Esophagus muscularis mucosa (tissue), 4 donors: Measurements from ENCODE around the gene CRACDL.

ENCODE experiments used
- EP300 ChIP-seq: sonication (generic); formaldehyde crosslinking; IDR thresholded peaks from one replicate; pipeline ENCODE4 v1.6.1; 2017; ENCODE audit warnings: antibody characterized with exemption
- POLR2A ChIP-seq: fragments of 450-650 bp; IDR thresholded peaks from one replicate; pipeline ENCODE4 v1.6.1; 2017; ENCODE audit warnings: antibody characterized with exemption, moderate library complexity, mild to moderate bottlenecking, low read depth
- POLR2AphosphoS5 ChIP-seq, 2 donors: sonication (generic); formaldehyde crosslinking; IDR thresholded peaks; one replicate each; pipeline ENCODE4 v1.6.1; 2017; ENCODE audit warnings: antibody characterized with exemption in 2 of 2
- TF ChIP-seq, protein P1 (sequence below), 3 experiments: fragments of 200-600 bp in 2 of 3; fragments of 450-650 bp in 1 of 3; sonication (generic) in 2 of 3; IDR thresholded peaks; one replicate each; pipeline ENCODE4 v1.5.1; 2017 to 2019; ENCODE audit warnings: antibody characterized with exemption in 3 of 3, mild to moderate bottlenecking in 2 of 3, moderate library complexity in 1 of 3

DNA sequence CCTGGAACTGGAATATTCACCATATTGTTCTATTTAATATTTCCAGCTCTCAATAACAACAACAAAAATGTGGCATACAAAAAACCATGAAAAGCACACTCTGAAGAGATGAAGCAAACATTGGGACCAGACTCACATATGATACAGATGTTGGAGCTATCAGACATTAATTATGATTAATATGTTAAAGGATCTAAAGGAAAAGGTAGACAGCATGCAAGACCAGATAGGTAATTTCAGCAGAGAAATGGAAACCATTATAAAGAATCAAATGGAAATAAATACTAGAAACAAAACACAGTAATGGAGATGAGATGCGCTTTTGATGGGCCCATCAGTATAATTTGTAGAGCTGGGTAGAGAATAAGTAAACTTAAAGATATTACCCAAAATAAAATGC lies 154.2 kb downstream of the CRACDL start:
- TF ChIP-seq POLR2A, result no peak
- TF ChIP-seq, protein P1, sequence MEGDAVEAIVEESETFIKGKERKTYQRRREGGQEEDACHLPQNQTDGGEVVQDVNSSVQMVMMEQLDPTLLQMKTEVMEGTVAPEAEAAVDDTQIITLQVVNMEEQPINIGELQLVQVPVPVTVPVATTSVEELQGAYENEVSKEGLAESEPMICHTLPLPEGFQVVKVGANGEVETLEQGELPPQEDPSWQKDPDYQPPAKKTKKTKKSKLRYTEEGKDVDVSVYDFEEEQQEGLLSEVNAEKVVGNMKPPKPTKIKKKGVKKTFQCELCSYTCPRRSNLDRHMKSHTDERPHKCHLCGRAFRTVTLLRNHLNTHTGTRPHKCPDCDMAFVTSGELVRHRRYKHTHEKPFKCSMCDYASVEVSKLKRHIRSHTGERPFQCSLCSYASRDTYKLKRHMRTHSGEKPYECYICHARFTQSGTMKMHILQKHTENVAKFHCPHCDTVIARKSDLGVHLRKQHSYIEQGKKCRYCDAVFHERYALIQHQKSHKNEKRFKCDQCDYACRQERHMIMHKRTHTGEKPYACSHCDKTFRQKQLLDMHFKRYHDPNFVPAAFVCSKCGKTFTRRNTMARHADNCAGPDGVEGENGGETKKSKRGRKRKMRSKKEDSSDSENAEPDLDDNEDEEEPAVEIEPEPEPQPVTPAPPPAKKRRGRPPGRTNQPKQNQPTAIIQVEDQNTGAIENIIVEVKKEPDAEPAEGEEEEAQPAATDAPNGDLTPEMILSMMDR (IDR thresholded peaks at IDR 0.05), result no peak
- no peak for TF ChIP-seq POLR2AphosphoS5 (IDR thresholded peaks at IDR 0.05)
- no peak for TF ChIP-seq EP300
